Spinal cord (tissue), 10 donors: ENCODE measurements around the gene SESTD1. TPM values are rescaled to one million over a fixed set of nuclear protein-coding genes. Genes with fewer than 3 reads are reported as not detected.

Source experiments
- DNase-seq, 6 donors: peaks; one replicate each; pipeline versions ENCODE4 v3.0.0 to v3.0.0-alpha.2; 2013 to 2015; ENCODE audit warnings: low spot score in 6 of 6, low read depth in 4 of 6
- H3K27ac ChIP-seq: one replicate; pipeline ENCODE4 v1.5.1; 2013; ENCODE audit warnings: low read depth, low read length, control low read depth
- H3K27me3 ChIP-seq: one replicate; pipeline ENCODE4 v1.6.1; 2013; ENCODE audit warnings: low read length; ENCODE audit not compliant: control insufficient read depth, insufficient read depth
- H3K36me3 ChIP-seq: one replicate; pipeline ENCODE4 v1.6.1; 2013; ENCODE audit warnings: low read length; ENCODE audit not compliant: control insufficient read depth, insufficient read depth
- H3K4me1 ChIP-seq: one replicate; pipeline ENCODE4 v1.6.1; 2013; ENCODE audit warnings: low read length; ENCODE audit not compliant: control insufficient read depth, insufficient read depth
- H3K4me3 ChIP-seq: one replicate; pipeline ENCODE4 v1.5.1; 2013; ENCODE audit warnings: low read depth, low read length, control low read depth
- H3K9me3 ChIP-seq: one replicate; pipeline ENCODE4 v1.6.1; 2013; ENCODE audit warnings: low read length; ENCODE audit not compliant: control insufficient read depth, insufficient read depth
- WGBS: methylation state at CpG from one replicate; pipeline ENCODE4 v1.1.5; 2013; ENCODE audit warnings: missing lambda C conversion rate; ENCODE audit not compliant: insufficient coverage; 5-methylcytosine and 5-hydroxymethylcytosine counted together
- polyA plus RNA-seq, 2 donors: library from polyadenylated mRNA; unstranded; fragments of 120-200 nt; gene quantifications; one replicate each; pipeline ENCODE4 v1.2.1, GENCODE V29; 2013; ENCODE audit not compliant: insufficient read length in 2 of 2
- total RNA-seq, 2 donors: library from RNA; depleted of rRNA in 1 of 2; stranded (reverse); fragments of 120-200 nt in 1 of 2; fragments of >200 nt in 1 of 2; gene quantifications; one replicate each; pipeline versions ENCODE4 v1.2.3 to v1.2.4, GENCODE V29; 2013 to 2014
- donor health status: healthy.

The SESTD1 gene
- total and polyA plus RNA-seq, 4 donors = 33.3 to 72.6 (median 58.1) TPM

DNA sequence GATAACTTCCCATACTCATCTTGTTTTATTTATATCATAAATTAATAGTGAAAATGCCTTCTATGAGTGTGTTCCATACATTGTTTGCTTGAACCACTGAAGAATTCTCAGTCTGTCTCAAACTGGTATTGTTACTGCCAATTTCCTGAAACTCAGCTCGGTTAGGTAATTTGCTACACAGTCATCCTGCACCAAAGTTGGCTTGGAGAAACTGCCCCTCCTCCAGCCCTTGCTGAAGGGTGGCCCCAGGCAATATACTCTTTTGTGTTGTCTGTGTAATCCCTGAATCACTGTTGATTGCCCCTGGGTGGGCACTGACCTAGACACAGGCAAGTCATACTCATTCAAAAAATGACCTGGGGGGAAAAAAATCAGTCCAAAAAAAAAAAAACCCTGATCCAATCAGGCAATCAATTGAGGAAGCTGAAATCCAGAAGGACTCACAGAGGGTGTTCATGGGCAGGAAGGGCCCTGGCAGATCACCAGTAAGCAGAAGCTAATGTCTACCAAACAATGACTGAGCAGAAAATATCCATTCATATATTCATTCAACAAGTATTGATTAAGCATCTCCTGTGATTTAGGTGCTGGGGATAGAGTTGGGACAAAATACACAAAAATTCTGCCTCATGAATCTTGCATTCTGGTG, 3.8 kb upstream of the SESTD1 start:
- WGBS = 60% methylated on average over 1 of the region's 1 CpG

DNA sequence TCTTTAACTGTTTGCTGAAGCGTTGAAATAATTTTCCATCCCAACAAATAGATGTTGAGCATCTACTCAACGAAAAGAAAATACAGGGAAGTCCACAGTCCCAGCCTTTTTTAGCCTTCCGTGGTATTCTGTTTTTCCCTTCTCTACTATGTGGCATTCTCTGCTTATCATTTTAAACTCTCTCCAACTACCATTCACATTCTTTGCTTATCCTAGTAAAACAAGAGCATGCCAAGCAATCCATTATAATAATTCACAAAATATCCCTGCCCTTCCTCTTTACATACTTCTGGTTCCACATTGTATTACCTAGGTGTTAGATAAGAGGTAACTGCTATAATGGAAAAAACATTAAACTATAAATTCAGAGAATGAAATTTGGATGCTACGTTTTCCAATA, 1.6 kb upstream of the SESTD1 start:
- Histone ChIP-seq H3K27ac (no peak overlapping the region), H3K4me3 (no peak overlapping the region), H3K9me3 (no peaks in the 10 kb centered on the region), H3K36me3 (no peaks in the 10 kb centered on the region), H3K27me3 (no peaks in the 10 kb centered on the region), H3K4me1 (peaks cover 6% of the 10 kb centered on the region)
- 97% methylated on average over 3 of the region's 4 CpGs for WGBS
- no peak for DNase-seq

More for the DNA sequence above, 3.8 kb upstream of the SESTD1 start:
- peaks cover 6% of the 10 kb centered on the region for H3K4me1 ChIP-seq
- H3K4me3 ChIP-seq = no peak overlapping the region
- no peaks in the 10 kb centered on the region for H3K36me3 ChIP-seq
- no peaks in the 10 kb centered on the region for H3K9me3 ChIP-seq
- H3K27me3 ChIP-seq = no peaks in the 10 kb centered on the region
- no peak for DNase-seq
- no peak overlapping the region for H3K27ac ChIP-seq

DNA sequence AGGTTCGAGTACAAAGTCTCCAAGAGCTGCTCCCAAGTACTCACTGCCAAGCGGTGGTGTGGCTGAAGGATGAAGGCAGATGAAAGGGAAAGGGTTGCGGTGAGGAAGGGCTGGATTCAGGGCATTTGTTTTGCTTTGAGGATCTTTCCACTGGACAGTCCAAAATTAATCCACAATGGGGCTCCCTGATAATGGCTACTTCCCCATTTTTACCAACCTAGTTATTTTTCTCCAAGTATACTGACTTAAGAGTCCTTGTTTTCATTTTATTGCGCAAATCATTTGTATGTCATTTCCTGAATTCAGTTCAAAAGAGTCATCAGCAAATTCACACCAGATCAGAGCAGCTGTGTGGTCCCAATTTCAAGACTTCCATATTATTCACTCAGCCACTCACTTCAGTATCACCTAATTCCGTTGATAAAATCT, 464 bp upstream of the SESTD1 start:
- H3K9me3 ChIP-seq = no peaks in the 10 kb centered on the region
- H3K36me3 ChIP-seq = no peaks in the 10 kb centered on the region
- H3K27ac ChIP-seq = peak overlapping the region; percentile 80
- H3K27me3 ChIP-seq = no peaks in the 10 kb centered on the region
- DNase-seq = no peak
- WGBS = 40% methylated on average over 4 of the region's 5 CpGs
- peak overlapping the region; percentile 87 for H3K4me3 ChIP-seq
- H3K4me1 ChIP-seq = peaks cover 6% of the 10 kb centered on the region

DNA sequence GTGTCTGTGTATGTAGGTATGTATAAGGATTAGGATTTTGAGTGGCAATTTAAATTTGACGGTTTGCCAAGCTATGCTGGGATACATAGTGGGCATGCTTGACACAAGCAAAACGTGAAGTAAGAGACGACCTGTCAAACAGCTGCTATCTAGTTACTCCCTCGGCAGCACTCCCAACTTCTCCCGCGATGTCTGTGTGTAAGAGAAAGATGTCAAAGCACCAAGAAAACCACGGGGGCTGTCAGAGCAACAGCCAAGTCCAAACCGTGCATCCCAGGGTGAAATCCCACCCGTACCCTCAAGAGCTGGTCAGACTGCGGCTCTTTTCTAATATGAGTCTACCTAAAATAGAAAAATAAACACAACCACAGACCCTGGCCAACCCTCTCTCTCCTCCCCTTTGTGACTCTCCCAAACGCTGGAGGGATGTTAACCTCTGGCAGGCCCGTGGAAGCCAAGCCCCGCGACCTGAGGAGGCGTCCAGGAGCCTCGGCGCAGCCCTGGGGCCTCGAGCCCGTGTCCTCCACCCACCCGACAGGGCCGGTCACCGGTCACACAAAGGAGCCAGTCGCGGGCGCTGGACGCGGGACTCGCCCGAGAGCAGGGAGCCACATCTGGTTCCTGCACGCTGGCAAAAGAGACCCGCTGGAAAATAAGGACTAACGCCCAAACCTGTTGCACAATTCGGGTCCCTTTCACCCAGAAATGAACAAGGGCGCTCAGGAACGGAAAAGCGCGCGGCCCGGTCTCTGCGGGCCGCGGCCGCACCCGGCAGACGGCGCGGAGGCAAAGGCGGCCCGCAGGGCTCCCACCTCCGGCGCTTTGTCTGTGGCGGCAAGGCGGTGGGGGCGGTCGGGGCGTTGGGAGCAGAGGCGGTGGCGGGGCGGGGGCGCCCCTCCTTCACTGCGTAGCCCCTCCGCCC, 925 bp downstream of the SESTD1 start:
- H3K4me1 ChIP-seq = peaks cover 6% of the 10 kb centered on the region
- H3K9me3 ChIP-seq = no peaks in the 10 kb centered on the region
- under 1% methylated on average over 55 of the region's 62 CpGs for WGBS

DNA sequence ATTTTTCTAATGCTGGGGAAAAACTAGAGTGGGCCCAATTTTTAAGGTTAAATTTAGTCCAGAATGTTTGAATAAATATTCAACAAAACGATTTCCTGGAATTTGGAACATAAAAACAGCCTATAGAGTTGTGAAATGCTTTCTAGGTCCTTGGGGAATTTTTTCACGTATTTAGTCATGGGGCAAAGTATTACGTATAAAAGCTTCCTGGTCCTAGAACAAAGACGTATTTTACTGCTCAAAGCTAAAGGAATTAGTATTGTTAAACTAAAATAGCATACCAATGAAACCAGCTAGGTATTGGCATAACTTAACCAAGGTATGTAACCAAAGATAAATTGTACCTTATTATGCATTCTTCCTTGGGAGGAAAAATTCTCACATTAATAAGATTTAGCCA, 1.6 kb downstream of the SESTD1 start:
- peak in 2 of 6 donors; percentile 9 to 39 for DNase-seq
- Histone ChIP-seq H3K27ac (peak overlapping the region; percentile 92), H3K36me3 (no peaks in the 10 kb centered on the region), H3K4me1 (peaks cover 6% of the 10 kb centered on the region), H3K4me3 (peak overlapping the region; percentile 87), H3K27me3 (no peaks in the 10 kb centered on the region), H3K9me3 (no peaks in the 10 kb centered on the region)
- WGBS = no CpG with 5 or more reads among the region's 4 CpGs

More for the DNA sequence above, 925 bp downstream of the SESTD1 start:
- Histone ChIP-seq H3K27ac (peak overlapping the region; percentile 92), H3K27me3 (no peaks in the 10 kb centered on the region), H3K36me3 (no peaks in the 10 kb centered on the region), H3K4me3 (peak overlapping the region; percentile 87)
- peak; percentile 33 to 90 (median 52) for DNase-seq

DNA sequence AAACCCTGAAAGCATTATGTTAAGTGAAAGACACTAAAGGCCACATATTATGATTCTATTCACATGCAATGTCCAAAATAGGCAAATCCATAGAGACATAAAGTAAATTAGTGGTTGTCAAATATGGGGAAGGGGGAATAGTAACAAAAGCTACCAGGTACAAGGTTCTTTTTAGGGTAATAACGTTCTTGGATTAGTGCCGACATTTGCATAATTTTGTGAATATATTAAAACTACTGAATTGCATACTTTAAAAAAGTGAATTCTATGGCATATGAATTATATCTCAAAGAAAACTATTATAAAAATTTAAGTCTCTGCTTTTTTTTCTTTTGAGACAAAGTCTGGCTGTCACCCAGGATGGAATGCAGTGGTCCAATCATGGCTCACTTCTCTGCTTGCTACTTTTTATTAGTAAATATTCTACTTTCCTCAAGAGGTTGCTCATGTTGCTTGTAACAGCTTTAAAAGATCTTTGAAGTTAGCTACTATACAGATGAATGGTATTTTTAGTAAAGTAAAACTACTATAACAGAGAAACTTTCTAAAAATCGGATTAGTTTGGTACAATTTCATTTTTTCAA, 2.5 kb downstream of the SESTD1 start:
- peaks cover 6% of the 10 kb centered on the region for H3K4me1 ChIP-seq
- H3K36me3 ChIP-seq = no peaks in the 10 kb centered on the region
- H3K4me3 ChIP-seq = no peak overlapping the region
- no peaks in the 10 kb centered on the region for H3K9me3 ChIP-seq
- no CpG with 5 or more reads among the region's 3 CpGs for WGBS
- H3K27me3 ChIP-seq = no peaks in the 10 kb centered on the region
- no peak overlapping the region for H3K27ac ChIP-seq
- no peak for DNase-seq

DNA sequence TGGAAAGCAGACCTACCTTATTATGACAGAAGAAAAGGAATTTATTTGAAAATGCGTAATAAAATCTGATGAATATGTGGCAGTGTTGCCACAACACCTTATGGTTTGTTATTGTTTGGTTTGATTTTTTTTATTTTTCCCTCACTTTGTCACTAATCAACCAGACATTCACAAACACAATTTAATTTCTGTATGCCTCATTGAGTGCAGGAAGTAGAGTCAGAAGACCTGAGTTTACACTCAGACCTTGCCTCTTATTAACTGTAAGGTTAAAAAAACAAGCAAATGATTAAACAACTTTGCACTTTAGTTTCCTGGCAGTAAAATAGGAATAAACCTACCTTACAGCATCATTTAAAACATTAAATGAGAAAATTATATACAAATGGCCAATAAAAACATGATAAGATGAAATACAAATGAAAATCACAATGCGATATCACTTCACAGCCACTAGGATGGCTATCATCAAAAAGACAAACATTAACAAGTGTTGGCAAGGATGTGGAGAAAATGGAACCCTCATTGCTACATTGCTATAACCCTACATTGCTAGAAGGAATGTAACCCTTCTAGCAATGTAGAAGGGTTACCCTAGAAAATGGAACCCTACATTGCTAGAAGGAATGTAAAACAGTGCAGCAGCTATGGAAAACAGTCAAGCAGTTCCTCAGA, 3.3 kb downstream of the SESTD1 start:
- peaks cover 6% of the 10 kb centered on the region for H3K4me1 ChIP-seq
- no CpG with 5 or more reads among the region's 2 CpGs for WGBS
- H3K4me3 ChIP-seq = no peak overlapping the region
- H3K27me3 ChIP-seq = no peaks in the 10 kb centered on the region
- no peak overlapping the region for H3K27ac ChIP-seq
- H3K9me3 ChIP-seq = no peaks in the 10 kb centered on the region
- H3K36me3 ChIP-seq = no peaks in the 10 kb centered on the region
- no peak for DNase-seq

DNA sequence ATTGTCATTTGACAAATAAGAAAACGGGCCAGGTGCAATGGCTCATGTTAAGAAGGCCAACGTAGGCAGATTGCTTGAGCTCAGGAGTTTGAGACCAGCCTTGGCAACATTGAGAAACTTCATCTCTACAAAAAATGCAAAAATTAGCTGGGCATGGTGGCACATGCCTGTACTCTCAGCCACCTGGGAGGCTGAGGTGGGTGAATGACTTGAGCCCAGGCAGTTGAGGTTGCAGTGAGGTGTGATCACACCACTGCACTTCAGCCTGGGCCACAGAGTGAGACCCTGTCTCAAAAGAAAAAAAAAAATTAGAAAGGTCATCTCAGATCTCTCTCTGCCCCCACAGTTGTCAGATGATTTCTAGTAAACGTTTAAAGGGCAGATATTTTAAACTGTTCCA, 4.4 kb downstream of the SESTD1 start:
- peaks cover 6% of the 10 kb centered on the region for H3K4me1 ChIP-seq
- 80% methylated on average over 2 of the region's 3 CpGs for WGBS
- no peak overlapping the region for H3K27ac ChIP-seq
- no peaks in the 10 kb centered on the region for H3K9me3 ChIP-seq
- no peak for DNase-seq
- no peak overlapping the region for H3K4me3 ChIP-seq
- no peaks in the 10 kb centered on the region for H3K27me3 ChIP-seq
- no peaks in the 10 kb centered on the region for H3K36me3 ChIP-seq

DNA sequence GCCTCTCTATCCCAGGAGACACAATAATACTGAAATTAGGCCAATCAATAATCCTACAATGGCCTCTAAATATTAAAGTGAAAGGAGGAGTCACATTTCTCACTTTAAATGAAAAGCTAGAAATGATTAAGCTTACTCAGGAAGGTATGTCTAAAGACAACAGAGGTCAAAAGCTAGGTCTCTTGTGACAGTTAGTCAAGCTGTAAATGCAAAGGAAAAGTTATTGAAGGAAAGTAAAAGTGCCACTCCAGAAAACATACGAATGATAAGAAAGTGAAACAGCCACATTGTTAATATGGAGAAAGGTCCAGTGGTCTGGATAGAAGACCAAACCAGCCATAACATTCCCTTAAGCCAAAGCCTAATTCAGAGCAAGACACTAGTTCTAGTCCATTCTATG, 9.5 kb downstream of the SESTD1 start:
- no peak for DNase-seq
- no peaks in the 10 kb centered on the region for H3K9me3 ChIP-seq
- no peak overlapping the region for H3K27ac ChIP-seq
- H3K4me3 ChIP-seq = no peak overlapping the region
- whole genome bisulfite sequencing = no CpG with 5 or more reads among the region's 1 CpG
- H3K4me1 ChIP-seq = no peaks in the 10 kb centered on the region
- H3K27me3 ChIP-seq = no peaks in the 10 kb centered on the region
- no peaks in the 10 kb centered on the region for H3K36me3 ChIP-seq
